ENCODE results near the gene CD320.
"Not testable (repeated sequence)": the region's sequence is repeated elsewhere in the genome, so short reads cannot be mapped to it uniquely, and the experiment has no call there.

Gene CD320

GRCh38 chr19:8316351-8317125 lies 8.4 kb upstream of the CD320 start:
- no peak for TF ChIP-seq EZH2phosphoT487 (conservative IDR thresholded peaks at IDR 0.05; ENCODE audit: low read length)
- TF ChIP-seq, protein P1, sequence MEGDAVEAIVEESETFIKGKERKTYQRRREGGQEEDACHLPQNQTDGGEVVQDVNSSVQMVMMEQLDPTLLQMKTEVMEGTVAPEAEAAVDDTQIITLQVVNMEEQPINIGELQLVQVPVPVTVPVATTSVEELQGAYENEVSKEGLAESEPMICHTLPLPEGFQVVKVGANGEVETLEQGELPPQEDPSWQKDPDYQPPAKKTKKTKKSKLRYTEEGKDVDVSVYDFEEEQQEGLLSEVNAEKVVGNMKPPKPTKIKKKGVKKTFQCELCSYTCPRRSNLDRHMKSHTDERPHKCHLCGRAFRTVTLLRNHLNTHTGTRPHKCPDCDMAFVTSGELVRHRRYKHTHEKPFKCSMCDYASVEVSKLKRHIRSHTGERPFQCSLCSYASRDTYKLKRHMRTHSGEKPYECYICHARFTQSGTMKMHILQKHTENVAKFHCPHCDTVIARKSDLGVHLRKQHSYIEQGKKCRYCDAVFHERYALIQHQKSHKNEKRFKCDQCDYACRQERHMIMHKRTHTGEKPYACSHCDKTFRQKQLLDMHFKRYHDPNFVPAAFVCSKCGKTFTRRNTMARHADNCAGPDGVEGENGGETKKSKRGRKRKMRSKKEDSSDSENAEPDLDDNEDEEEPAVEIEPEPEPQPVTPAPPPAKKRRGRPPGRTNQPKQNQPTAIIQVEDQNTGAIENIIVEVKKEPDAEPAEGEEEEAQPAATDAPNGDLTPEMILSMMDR (IDR thresholded peaks at IDR 0.05; ENCODE audit: insufficient read depth, low read length, poor library complexity, severe bottlenecking): no peak

DNA sequence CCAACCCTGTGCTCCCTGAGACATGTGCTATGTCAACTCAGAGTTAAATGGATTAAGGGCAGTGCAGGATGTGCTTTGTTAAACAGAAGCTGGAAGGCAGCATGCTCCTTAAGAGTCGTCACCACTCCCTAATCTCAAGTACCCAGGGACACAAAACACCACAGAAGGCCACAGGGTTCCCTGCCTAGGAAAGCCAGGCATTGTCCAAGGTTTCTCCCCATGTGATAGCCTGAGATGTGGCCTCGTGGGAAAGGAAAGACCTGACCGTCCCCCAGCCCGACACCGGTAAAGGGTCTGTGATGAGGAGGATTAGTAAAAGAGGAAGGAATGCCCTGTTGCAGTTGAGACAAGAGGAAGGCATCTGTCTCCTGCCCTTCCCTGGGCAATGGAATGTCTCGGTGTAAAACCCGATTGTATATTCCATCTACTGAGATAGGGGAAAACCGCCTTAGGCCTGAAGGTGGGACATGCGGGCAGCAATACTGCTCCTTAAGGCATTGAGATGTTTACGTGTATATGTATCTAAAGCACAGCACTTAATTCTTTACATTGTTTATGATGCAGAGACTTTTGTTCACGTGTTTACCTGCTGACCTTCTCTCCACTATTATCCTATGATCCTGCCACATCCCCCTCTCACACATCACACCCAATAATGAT lies 7.0 kb upstream of the CD320 start:
- not testable (repeated sequence) for H3K9ac ChIP-seq (ENCODE audit: low read length); H3K36me3 ChIP-seq (ENCODE audit: low read length); H3K79me2 ChIP-seq (ENCODE audit: insufficient read depth, low read length); H3F3A ChIP-seq (ENCODE audit: insufficient read depth); H3K9me2 ChIP-seq (replicated peaks; ENCODE audit: insufficient read depth, low read length); H3K27ac ChIP-seq (ENCODE audit: low read depth, low read length); H3K9me3 ChIP-seq (ENCODE audit: insufficient read depth, low read length); H3K4me3 ChIP-seq (ENCODE audit: insufficient read depth, low read length, poor library complexity, severe bottlenecking); H3K27me3 ChIP-seq (ENCODE audit: low read length); H2AFZ ChIP-seq (ENCODE audit: low read depth, low read length, severe bottlenecking); H3K4me2 ChIP-seq (ENCODE audit: low read depth, low read length, poor library complexity, severe bottlenecking); H4K20me1 ChIP-seq (ENCODE audit: low read depth, low read length)

More at GRCh38 chr19:8316351-8317125, 8.4 kb upstream of the CD320 start:
- Histone ChIP-seq H3F3A (ENCODE audit: insufficient read depth) (peaks cover 4% of the 10 kb centered on the region; the same call in 1 of the 2 replicates), H3K36me3 (ENCODE audit: low read length) (no peaks in the 10 kb centered on the region; the same call in 1 of the 2 replicates), H3K79me2 (ENCODE audit: insufficient read depth, low read length) (peaks cover 16% of the 10 kb centered on the region), H3K4me3 (ENCODE audit: insufficient read depth, low read length, poor library complexity, severe bottlenecking) (no peak overlapping the region), H3K4me2 (ENCODE audit: low read depth, low read length, poor library complexity, severe bottlenecking) (peak overlapping the region; percentile 48), H3K9me3 (ENCODE audit: insufficient read depth, low read length) (no peaks in the 10 kb centered on the region), H4K20me1 (ENCODE audit: low read depth, low read length) (no peaks in the 10 kb centered on the region), H3K9ac (ENCODE audit: low read length) (peak overlapping the region; percentile 46), H2AFZ (ENCODE audit: low read depth, low read length, severe bottlenecking) (no peak overlapping the region), H3K27me3 (ENCODE audit: low read length) (no peaks in the 10 kb centered on the region), H3K9me2 (replicated peaks; ENCODE audit: insufficient read depth, low read length) (no peaks in the 10 kb centered on the region), H3K27ac (ENCODE audit: low read depth, low read length) (peak overlapping the region; percentile 42)

DNA sequence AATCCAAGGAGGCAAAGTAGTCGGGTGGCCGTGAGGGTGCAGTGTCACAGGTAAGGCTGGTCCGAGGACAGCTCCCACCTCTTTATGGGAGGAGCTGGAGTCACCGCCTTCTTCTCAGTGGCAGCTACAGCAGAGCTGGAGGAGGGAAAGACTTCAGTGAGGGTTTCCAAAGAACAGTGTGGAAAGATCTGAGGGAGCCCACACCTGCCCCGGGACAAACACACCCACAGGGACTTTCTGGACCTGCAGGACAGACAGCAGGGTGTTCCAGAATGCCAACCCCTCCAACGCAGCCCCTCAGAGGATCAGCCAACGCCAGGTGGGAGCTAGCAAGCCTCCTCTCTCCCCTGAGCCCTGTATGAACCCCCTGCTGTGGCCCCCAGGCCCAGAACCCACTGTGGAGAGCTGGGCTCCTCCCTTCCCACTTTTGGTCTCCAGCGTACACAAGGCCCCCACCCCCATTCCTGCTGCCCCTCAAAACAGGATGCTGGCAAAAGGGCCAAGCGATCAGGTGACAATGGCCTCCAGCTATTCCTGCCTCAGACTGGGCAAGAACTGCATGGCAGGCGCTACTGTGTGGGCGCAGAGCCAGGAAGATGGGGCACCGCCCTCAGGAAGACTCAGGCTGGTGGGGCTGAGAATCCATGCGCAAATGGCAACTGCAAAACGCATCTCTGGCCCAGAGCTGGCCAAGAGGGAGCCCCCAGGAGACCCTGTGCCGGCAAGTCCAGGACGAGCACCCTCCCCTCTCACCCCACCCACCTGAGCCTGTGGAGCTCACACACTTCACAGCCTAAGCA lies 3.5 kb upstream of the CD320 start:
- Histone ChIP-seq H3K4me3 (ENCODE audit: insufficient read depth, low read length, poor library complexity, severe bottlenecking) (no peak overlapping the region), H3K4me2 (ENCODE audit: low read depth, low read length, poor library complexity, severe bottlenecking) (no peak overlapping the region), H3K9me2 (replicated peaks; ENCODE audit: insufficient read depth, low read length) (no peaks in the 10 kb centered on the region), H2AFZ (ENCODE audit: low read depth, low read length, severe bottlenecking) (no peak overlapping the region), H3K79me2 (ENCODE audit: insufficient read depth, low read length) (peaks cover 12% of the 10 kb centered on the region), H4K20me1 (ENCODE audit: low read depth, low read length) (no peaks in the 10 kb centered on the region), H3K27ac (ENCODE audit: low read depth, low read length) (no peak overlapping the region), H3K9ac (ENCODE audit: low read length) (no peak overlapping the region), H3K9me3 (ENCODE audit: insufficient read depth, low read length) (no peaks in the 10 kb centered on the region), H3K27me3 (ENCODE audit: low read length) (no peaks in the 10 kb centered on the region), H3K36me3 (ENCODE audit: low read length) (no peaks in the 10 kb centered on the region), H3F3A (ENCODE audit: insufficient read depth) (no peaks in the 10 kb centered on the region)
- TF ChIP-seq EZH2phosphoT487 (conservative IDR thresholded peaks at IDR 0.05; ENCODE audit: low read length): no peak
- TF ChIP-seq, protein P1 (IDR thresholded peaks at IDR 0.05; ENCODE audit: insufficient read depth, low read length, poor library complexity, severe bottlenecking): no peak
